ENCODE results near the gene MDM2. TPM values are rescaled to one million over a fixed set of nuclear protein-coding genes. Genes with fewer than 3 reads are reported as not detected.

The MDM2 gene
- total RNA-seq, 1 experiment from 2014 or later = 159 TPM

DNA sequence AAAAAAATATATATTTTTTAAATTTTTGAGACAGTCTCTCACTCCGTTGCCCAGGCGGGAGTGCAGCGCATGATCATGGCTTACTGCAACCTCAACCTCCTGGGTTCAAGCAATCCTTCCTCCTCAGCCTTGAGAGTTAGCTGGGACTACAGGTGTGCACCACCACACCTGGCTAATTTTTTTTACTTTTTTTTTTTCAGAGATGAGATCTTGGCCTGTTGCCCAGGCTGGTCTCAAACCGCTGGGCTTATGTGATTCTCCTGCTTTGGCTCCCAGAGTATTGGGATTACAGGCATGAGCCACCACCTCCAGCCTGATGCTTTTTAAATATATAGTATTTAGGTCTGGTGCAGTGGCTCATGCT lies 24.5 kb downstream of the MDM2 start:
- peaks cover 24 to 81% (median 52%) of the 10 kb centered on the region in 3 experiments; a peak in 6 of 7 replicates for H3K36me3 Mint-ChIP-seq (ENCODE audit: insufficient read depth in 1 of 3, low read depth in 3 of 3)

More for the DNA sequence above, 24.5 kb downstream of the MDM2 start:
- Histone ChIP-seq H3K79me1 (ENCODE audit: insufficient read depth, low read depth, low read length, poor library complexity, severe bottlenecking) (no peaks in the 10 kb centered on the region), H2AK5ac (ENCODE audit: insufficient read length, low read length) (no peak overlapping the region), H3K9me3 (ENCODE audit: control insufficient read depth, low read depth, low read length) (no peaks in the 10 kb centered on the region), H3K27ac (ENCODE audit: insufficient read length, low read depth, low read length) (no peak overlapping the region), H3K4me2 (ENCODE audit: insufficient read depth, insufficient read length, low read length) (no peak overlapping the region), H3K4me1 (ENCODE audit: insufficient read depth, low read length) (no peaks in the 10 kb centered on the region), H3K23me2 (ENCODE audit: insufficient read length, low read depth, low read length, poor library complexity, severe bottlenecking) (no peaks in the 10 kb centered on the region), H2BK120ac (ENCODE audit: low read depth, low read length, poor library complexity, severe bottlenecking) (no peak overlapping the region), H2BK5ac (ENCODE audit: insufficient read length, low read length) (no peak overlapping the region), H3T11ph (ENCODE audit: low read length) (no peak overlapping the region), H3K79me2 (ENCODE audit: insufficient read depth, low read length) (no peaks in the 10 kb centered on the region), H4K91ac (ENCODE audit: insufficient read length, low read depth, low read length) (no peak overlapping the region), H2AFZ (ENCODE audit: low read length) (no peak overlapping the region), H3K18ac (ENCODE audit: insufficient read length, low read depth, low read length) (no peak overlapping the region), H3K4ac (ENCODE audit: low read depth, low read length) (no peak overlapping the region), H2BK12ac (ENCODE audit: insufficient read length, low read depth, low read length) (no peak overlapping the region), H2BK15ac (ENCODE audit: low read depth, low read length) (no peak overlapping the region), H3K9ac (ENCODE audit: extremely low read depth, insufficient read length, low read length) (no peak overlapping the region), H4K5ac (ENCODE audit: insufficient read length, low read depth, low read length) (no peak overlapping the region), H3K27me3 (ENCODE audit: insufficient read depth, low read length) (no peaks in the 10 kb centered on the region), H3K23ac (ENCODE audit: insufficient read length, low read depth, low read length) (no peak overlapping the region), H3K14ac (ENCODE audit: insufficient read depth, low read length) (no peak overlapping the region), H3K56ac (ENCODE audit: insufficient read length, low read depth, low read length) (no peak overlapping the region), H4K8ac (replicated peaks; ENCODE audit: insufficient read length, low read depth, low read length) (no peak overlapping the region), H4K20me1 (ENCODE audit: control insufficient read depth, insufficient read depth, insufficient read length) (no peaks in the 10 kb centered on the region), H2BK20ac (ENCODE audit: low read depth, low read length, poor library complexity, severe bottlenecking) (no peak overlapping the region)
- H3K4me3 Mint-ChIP-seq = no peak overlapping the region
- no peak for DNase-seq
- peaks cover 9 to 32% of the 10 kb centered on the region in 2 experiments for H3K4me1 Mint-ChIP-seq
- H3K27me3 Mint-ChIP-seq (ENCODE audit: low read depth) = no peaks in the 10 kb centered on the region
- WGBS (ENCODE audit: extremely low coverage, insufficient read length, low lambda C conversion rate) = no CpG with 5 or more reads among the region's 4 CpGs
- H3K9me3 Mint-ChIP-seq = no peaks in the 10 kb centered on the region
- TF ChIP-seq, protein P1, sequence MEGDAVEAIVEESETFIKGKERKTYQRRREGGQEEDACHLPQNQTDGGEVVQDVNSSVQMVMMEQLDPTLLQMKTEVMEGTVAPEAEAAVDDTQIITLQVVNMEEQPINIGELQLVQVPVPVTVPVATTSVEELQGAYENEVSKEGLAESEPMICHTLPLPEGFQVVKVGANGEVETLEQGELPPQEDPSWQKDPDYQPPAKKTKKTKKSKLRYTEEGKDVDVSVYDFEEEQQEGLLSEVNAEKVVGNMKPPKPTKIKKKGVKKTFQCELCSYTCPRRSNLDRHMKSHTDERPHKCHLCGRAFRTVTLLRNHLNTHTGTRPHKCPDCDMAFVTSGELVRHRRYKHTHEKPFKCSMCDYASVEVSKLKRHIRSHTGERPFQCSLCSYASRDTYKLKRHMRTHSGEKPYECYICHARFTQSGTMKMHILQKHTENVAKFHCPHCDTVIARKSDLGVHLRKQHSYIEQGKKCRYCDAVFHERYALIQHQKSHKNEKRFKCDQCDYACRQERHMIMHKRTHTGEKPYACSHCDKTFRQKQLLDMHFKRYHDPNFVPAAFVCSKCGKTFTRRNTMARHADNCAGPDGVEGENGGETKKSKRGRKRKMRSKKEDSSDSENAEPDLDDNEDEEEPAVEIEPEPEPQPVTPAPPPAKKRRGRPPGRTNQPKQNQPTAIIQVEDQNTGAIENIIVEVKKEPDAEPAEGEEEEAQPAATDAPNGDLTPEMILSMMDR (conservative IDR thresholded peaks at IDR 0.05) = no peak
- no peak overlapping the region for H3K27ac Mint-ChIP-seq
